Testis (tissue), 2 donors: Measurements from ENCODE around the gene CYB561A3.

ENCODE experiments used
- CTCF ChIP-seq, 3 experiments: fragments of 450-650 bp in 2 of 3; fragments of 200-600 bp in 1 of 3; sonication (generic) in 1 of 3; IDR thresholded peaks; one replicate each; pipeline ENCODE4 v1.5.1; 2016 to 2019; ENCODE audit warnings: antibody characterized with exemption in 3 of 3, mild to moderate bottlenecking in 2 of 3, moderate library complexity in 1 of 3
- POLR2A ChIP-seq: fragments of 450-650 bp; IDR thresholded peaks from one replicate; pipeline ENCODE4 v1.6.1; 2017; ENCODE audit warnings: antibody characterized with exemption, mild to moderate bottlenecking, moderate library complexity

- no peak for TF ChIP-seq CTCF (IDR thresholded peaks at IDR 0.05)
- no peak for TF ChIP-seq POLR2A
These were observed 8.8 kb upstream of the CYB561A3 start for GRCh38 chr11:61370349-61371005.
